HEK293 (cell line): Measurements from ENCODE around the gene SERPINB7.

Source experiments
- CTCF ChIA-PET: fragments of 350-600 bp; formaldehyde crosslinking; extraction: SDS; loops from one replicate; lab custom pipeline; 2021; ENCODE audit warnings: antibody characterized with exemption; lab: Yijun Ruan, JAX
- POLR2A ChIA-PET: fragments of 300-600 bp; formaldehyde crosslinking; extraction: SDS; loops from one replicate; lab custom pipeline; 2020; ENCODE audit warnings: antibody characterized with exemption, inconsistent platforms; lab: Yijun Ruan, JAX
- H3K27ac ChIP-seq: fragments of 200-500 bp; sonication (Bioruptor generic); 2 replicates; pipeline ENCODE4 v1.5.1; 2014; ENCODE audit warnings: low read depth, low read length, control low read depth, inconsistent platforms; ENCODE audit errors: extremely low read depth
- H3K36me3 ChIP-seq, 2 experiments: fragments of 200-500 bp in 1 of 2; sonication (Bioruptor generic) in 1 of 2; 1 replicate in 1 of 2; 2 replicates in 1 of 2; pipeline ENCODE4 v1.5.1; 2014 to 2017; ENCODE audit warnings: inconsistent platforms in 2 of 2, low read length in 2 of 2; ENCODE audit not compliant: control insufficient read depth in 2 of 2, insufficient read depth in 1 of 2
- H3K4me1 ChIP-seq: fragments of 200-500 bp; sonication (Bioruptor generic); 2 replicates; pipeline ENCODE4 v1.5.1; 2014; ENCODE audit warnings: mild to moderate bottlenecking, low read length, inconsistent platforms; ENCODE audit not compliant: control insufficient read depth, insufficient read depth
- H3K4me3 ChIP-seq: 2 replicates; pipeline ENCODE4 v1.5.1; 2011; ENCODE audit warnings: low read depth, mild to moderate bottlenecking, control low read depth, low read length, moderate library complexity
- H3K9me3 ChIP-seq: fragments of 200-500 bp; sonication (Bioruptor generic); 2 replicates; pipeline ENCODE4 v1.5.1; 2014; ENCODE audit warnings: low read depth, low read length, inconsistent platforms; ENCODE audit not compliant: control insufficient read depth, insufficient read depth
- HIC1 ChIP-seq: fragments of 450-650 bp; formaldehyde crosslinking; IDR thresholded peaks from 2 replicates; pipeline ENCODE4 v1.5.1; 2016; ENCODE audit warnings: missing biosample characterization, missing genetic modification characterization
- KLF1 ChIP-seq: fragments of 450-650 bp; formaldehyde crosslinking; IDR thresholded peaks from 2 replicates; pipeline ENCODE4 v1.5.1; 2016; ENCODE audit warnings: missing biosample characterization, missing genetic modification characterization
- PRDM10 ChIP-seq: fragments of 450-650 bp; formaldehyde crosslinking; IDR thresholded peaks from 2 replicates; pipeline ENCODE4 v1.5.1; 2016; ENCODE audit warnings: missing biosample characterization, missing genetic modification characterization
- RBAK ChIP-seq: fragments of 450-650 bp; formaldehyde crosslinking; IDR thresholded peaks from 2 replicates; pipeline ENCODE4 v1.5.1; 2016; ENCODE audit warnings: missing biosample characterization, missing genetic modification characterization
- ZBTB1 ChIP-seq: fragments of 450-650 bp; formaldehyde crosslinking; IDR thresholded peaks from 2 replicates; pipeline ENCODE4 v1.5.1; 2016; ENCODE audit warnings: missing biosample characterization, missing genetic modification characterization
- ZBTB10 ChIP-seq: fragments of 450-650 bp; formaldehyde crosslinking; IDR thresholded peaks from 2 replicates; pipeline ENCODE4 v1.5.1; 2016; ENCODE audit warnings: missing biosample characterization, missing genetic modification characterization
- ZFP69B ChIP-seq: fragments of 450-650 bp; formaldehyde crosslinking; IDR thresholded peaks from 2 replicates; pipeline ENCODE4 v1.5.1; 2016; ENCODE audit warnings: missing biosample characterization, missing genetic modification characterization
- ZNF114 ChIP-seq: fragments of 450-650 bp; formaldehyde crosslinking; IDR thresholded peaks from 2 replicates; pipeline ENCODE4 v1.5.0; 2017; ENCODE audit warnings: missing biosample characterization, missing genetic modification characterization
- ZNF121 ChIP-seq: fragments of 450-650 bp; formaldehyde crosslinking; IDR thresholded peaks from 2 replicates; pipeline ENCODE4 v1.5.1; 2016; ENCODE audit warnings: missing biosample characterization, missing genetic modification characterization
- ZNF175 ChIP-seq: fragments of 450-650 bp; formaldehyde crosslinking; IDR thresholded peaks from 2 replicates; pipeline ENCODE4 v1.5.1; 2016; ENCODE audit warnings: missing biosample characterization, missing genetic modification characterization
- ZNF266 ChIP-seq: fragments of 450-650 bp; formaldehyde crosslinking; IDR thresholded peaks from 2 replicates; pipeline ENCODE4 v1.5.1; 2016; ENCODE audit warnings: missing biosample characterization, missing genetic modification characterization, low read depth
- ZNF292 ChIP-seq: fragments of 450-650 bp; formaldehyde crosslinking; IDR thresholded peaks from 2 replicates; pipeline ENCODE4 v1.5.1; 2016; ENCODE audit warnings: low read depth, missing biosample characterization, missing genetic modification characterization, borderline replicate concordance
- ZNF394 ChIP-seq: fragments of 450-650 bp; formaldehyde crosslinking; IDR thresholded peaks from 2 replicates; pipeline ENCODE4 v1.5.1; 2016; ENCODE audit warnings: missing biosample characterization, missing genetic modification characterization, mild to moderate bottlenecking, moderate library complexity, borderline replicate concordance
- ZNF555 ChIP-seq: fragments of 450-650 bp; formaldehyde crosslinking; conservative IDR thresholded peaks from 2 replicates; pipeline ENCODE4 v1.5.1; 2017; ENCODE audit warnings: missing biosample characterization, mild to moderate bottlenecking, missing genetic modification characterization, inconsistent platforms
- ZNF629 ChIP-seq: fragments of 450-650 bp; formaldehyde crosslinking; IDR thresholded peaks from 2 replicates; pipeline ENCODE4 v1.5.1; 2017; ENCODE audit warnings: missing biosample characterization, missing genetic modification characterization
- ZSCAN23 ChIP-seq: fragments of 450-650 bp; formaldehyde crosslinking; IDR thresholded peaks from 2 replicates; pipeline ENCODE4 v1.5.1; 2016; ENCODE audit warnings: missing biosample characterization, missing genetic modification characterization
- TF ChIP-seq, protein P1 (sequence below): fragments of 450-650 bp; formaldehyde crosslinking; IDR thresholded peaks from 2 replicates; pipeline ENCODE4 v1.5.1; 2016; ENCODE audit warnings: missing biosample characterization, missing genetic modification characterization
- TF ChIP-seq, protein P2 (sequence below): fragments of 450-650 bp; formaldehyde crosslinking; IDR thresholded peaks from 2 replicates; pipeline ENCODE4 v1.5.1; 2016; ENCODE audit warnings: missing biosample characterization, missing genetic modification characterization
- TF ChIP-seq, protein P3 (sequence below): fragments of 450-650 bp; formaldehyde crosslinking; IDR thresholded peaks from 2 replicates; pipeline ENCODE4 v1.5.1; 2017; ENCODE audit warnings: missing biosample characterization, mild to moderate bottlenecking, missing genetic modification characterization, moderate library complexity
- TF ChIP-seq, protein P4 (sequence below): fragments of 450-650 bp; formaldehyde crosslinking; IDR thresholded peaks from 2 replicates; pipeline ENCODE4 v1.5.0; 2017; ENCODE audit warnings: missing biosample characterization, missing genetic modification characterization, borderline replicate concordance

Gene SERPINB7

GRCh38 chr18:63741769-63742168, 33.4 kb upstream of the SERPINB7 start:
- no peaks in the 10 kb centered on the region for H3K9me3 ChIP-seq
- H3K4me1 ChIP-seq: no peaks in the 10 kb centered on the region
- ChIA-PET POLR2A (no interaction called here), CTCF (interaction anchor here (0.5 to 1.7 kb wide), 10 partner anchors 9 to 224 kb away, joined by 3 to 10 read pairs (median 4); no protein-coding TSS in a partner anchor)
- H3K27ac ChIP-seq: no peak overlapping the region
- H3K36me3 ChIP-seq: no peaks in the 10 kb centered on the region
- no peak overlapping the region for H3K4me3 ChIP-seq
- TF ChIP-seq ZNF555 (no peak), ZSCAN23 (tag by site-specific recombination) (no peak), RBAK (tag by site-specific recombination) (no peak), ZNF114 (tag by site-specific recombination) (no peak), ZNF292 (tag by site-specific recombination) (no peak), ZBTB10 (no peak), ZNF266 (tag by site-specific recombination) (no peak), HIC1 (no peak), ZNF394 (tag by site-specific recombination) (no peak), ZNF175 (tag by site-specific recombination) (no peak), ZNF629 (no peak), ZFP69B (no peak), KLF1 (tag by site-specific recombination) (no peak), ZNF121 (tag by site-specific recombination) (no peak)
- TF ChIP-seq, protein P1, sequence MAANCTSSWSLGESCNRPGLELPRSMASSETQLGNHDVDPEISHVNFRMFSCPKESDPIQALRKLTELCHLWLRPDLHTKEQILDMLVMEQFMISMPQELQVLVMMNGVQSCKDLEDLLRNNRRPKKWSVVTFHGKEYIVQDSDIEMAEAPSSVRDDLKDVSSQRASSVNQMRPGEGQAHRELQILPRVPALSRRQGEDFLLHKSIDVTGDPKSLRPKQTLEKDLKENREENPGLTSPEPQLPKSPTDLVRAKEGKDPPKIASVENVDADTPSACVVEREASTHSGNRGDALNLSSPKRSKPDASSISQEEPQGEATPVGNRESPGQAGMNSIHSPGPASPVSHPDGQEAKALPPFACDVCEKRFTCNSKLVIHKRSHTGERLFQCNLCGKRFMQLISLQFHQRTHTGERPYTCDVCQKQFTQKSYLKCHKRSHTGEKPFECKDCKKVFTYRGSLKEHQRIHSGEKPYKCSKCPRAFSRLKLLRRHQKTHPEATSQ (tag by site-specific recombination): no peak
- TF ChIP-seq, protein P2, sequence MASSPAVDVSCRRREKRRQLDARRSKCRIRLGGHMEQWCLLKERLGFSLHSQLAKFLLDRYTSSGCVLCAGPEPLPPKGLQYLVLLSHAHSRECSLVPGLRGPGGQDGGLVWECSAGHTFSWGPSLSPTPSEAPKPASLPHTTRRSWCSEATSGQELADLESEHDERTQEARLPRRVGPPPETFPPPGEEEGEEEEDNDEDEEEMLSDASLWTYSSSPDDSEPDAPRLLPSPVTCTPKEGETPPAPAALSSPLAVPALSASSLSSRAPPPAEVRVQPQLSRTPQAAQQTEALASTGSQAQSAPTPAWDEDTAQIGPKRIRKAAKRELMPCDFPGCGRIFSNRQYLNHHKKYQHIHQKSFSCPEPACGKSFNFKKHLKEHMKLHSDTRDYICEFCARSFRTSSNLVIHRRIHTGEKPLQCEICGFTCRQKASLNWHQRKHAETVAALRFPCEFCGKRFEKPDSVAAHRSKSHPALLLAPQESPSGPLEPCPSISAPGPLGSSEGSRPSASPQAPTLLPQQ (tag by site-specific recombination): no peak
- TF ChIP-seq, protein P3, sequence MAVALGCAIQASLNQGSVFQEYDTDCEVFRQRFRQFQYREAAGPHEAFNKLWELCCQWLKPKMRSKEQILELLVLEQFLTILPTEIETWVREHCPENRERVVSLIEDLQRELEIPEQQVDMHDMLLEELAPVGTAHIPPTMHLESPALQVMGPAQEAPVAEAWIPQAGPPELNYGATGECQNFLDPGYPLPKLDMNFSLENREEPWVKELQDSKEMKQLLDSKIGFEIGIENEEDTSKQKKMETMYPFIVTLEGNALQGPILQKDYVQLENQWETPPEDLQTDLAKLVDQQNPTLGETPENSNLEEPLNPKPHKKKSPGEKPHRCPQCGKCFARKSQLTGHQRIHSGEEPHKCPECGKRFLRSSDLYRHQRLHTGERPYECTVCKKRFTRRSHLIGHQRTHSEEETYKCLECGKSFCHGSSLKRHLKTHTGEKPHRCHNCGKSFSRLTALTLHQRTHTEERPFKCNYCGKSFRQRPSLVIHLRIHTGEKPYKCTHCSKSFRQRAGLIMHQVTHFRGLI: no peak

- Histone ChIP-seq H3K36me3 (no peaks in the 10 kb centered on the region), H3K4me1 (no peaks in the 10 kb centered on the region), H3K27ac (no peak overlapping the region), H3K9me3 (no peaks in the 10 kb centered on the region), H3K4me3 (no peak overlapping the region)
- ChIA-PET CTCF (interaction anchor here (0.8 kb wide), 1 partner anchor 229 kb away, joined by 4 read pairs; no protein-coding TSS in a partner anchor), POLR2A (no interaction called here)
- TF ChIP-seq PRDM10 (no peak), ZBTB1 (tag by site-specific recombination) (no peak)
- TF ChIP-seq, protein P4, sequence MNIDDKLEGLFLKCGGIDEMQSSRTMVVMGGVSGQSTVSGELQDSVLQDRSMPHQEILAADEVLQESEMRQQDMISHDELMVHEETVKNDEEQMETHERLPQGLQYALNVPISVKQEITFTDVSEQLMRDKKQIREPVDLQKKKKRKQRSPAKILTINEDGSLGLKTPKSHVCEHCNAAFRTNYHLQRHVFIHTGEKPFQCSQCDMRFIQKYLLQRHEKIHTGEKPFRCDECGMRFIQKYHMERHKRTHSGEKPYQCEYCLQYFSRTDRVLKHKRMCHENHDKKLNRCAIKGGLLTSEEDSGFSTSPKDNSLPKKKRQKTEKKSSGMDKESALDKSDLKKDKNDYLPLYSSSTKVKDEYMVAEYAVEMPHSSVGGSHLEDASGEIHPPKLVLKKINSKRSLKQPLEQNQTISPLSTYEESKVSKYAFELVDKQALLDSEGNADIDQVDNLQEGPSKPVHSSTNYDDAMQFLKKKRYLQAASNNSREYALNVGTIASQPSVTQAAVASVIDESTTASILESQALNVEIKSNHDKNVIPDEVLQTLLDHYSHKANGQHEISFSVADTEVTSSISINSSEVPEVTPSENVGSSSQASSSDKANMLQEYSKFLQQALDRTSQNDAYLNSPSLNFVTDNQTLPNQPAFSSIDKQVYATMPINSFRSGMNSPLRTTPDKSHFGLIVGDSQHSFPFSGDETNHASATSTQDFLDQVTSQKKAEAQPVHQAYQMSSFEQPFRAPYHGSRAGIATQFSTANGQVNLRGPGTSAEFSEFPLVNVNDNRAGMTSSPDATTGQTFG (tag by site-specific recombination): no peak
Measured at GRCh38 chr18:63747006-63747405, 28.2 kb upstream of the SERPINB7 start.
